Osteoblast (primary cell): Measurements from ENCODE around the gene SUCLA2. TPM values are rescaled to one million over a fixed set of nuclear protein-coding genes. Genes with fewer than 3 reads are reported as not detected.

Experiments
- DNase-seq: peaks from one replicate; pipeline ENCODE4 v3.0.0; 2011; ENCODE audit warnings: low spot score, mixed read lengths; ENCODE audit not compliant: insufficient read length; ENCODE audit errors: missing footprints
- H2AFZ ChIP-seq: 2 replicates; pipeline ENCODE4 v1.6.0; 2011; ENCODE audit warnings: mild to moderate bottlenecking, low read length
- H3K27ac ChIP-seq: 2 replicates; pipeline ENCODE4 v1.5.1; 2011; ENCODE audit warnings: mild to moderate bottlenecking, low read depth, low read length, moderate library complexity
- H3K27me3 ChIP-seq: 2 replicates; pipeline ENCODE4 v1.6.0; 2012; ENCODE audit warnings: mild to moderate bottlenecking, control low read depth, inconsistent platforms, low read length, moderate library complexity; ENCODE audit not compliant: insufficient read depth
- H3K36me3 ChIP-seq: 2 replicates; pipeline ENCODE4 v1.5.1; 2011; ENCODE audit warnings: mild to moderate bottlenecking, low read length, control low read depth, moderate library complexity; ENCODE audit not compliant: insufficient read depth
- H3K4me1 ChIP-seq: 2 replicates; pipeline ENCODE4 v1.5.1; 2011; ENCODE audit warnings: mild to moderate bottlenecking, low read length, control low read depth, moderate library complexity; ENCODE audit not compliant: insufficient read depth
- H3K4me2 ChIP-seq: 2 replicates; pipeline ENCODE4 v1.6.0; 2011; ENCODE audit warnings: mild to moderate bottlenecking, low read length; ENCODE audit not compliant: insufficient read depth
- H3K4me3 ChIP-seq: fragments of 200-600 bp; sonication (generic); 3 replicates; pipeline ENCODE4 v1.5.1; 2012; ENCODE audit warnings: mild to moderate bottlenecking, low read length, inconsistent platforms; ENCODE audit not compliant: insufficient read depth
- H3K79me2 ChIP-seq: 2 replicates; pipeline ENCODE4 v1.6.0; 2012; ENCODE audit warnings: mild to moderate bottlenecking, low read length, control low read depth, inconsistent platforms; ENCODE audit not compliant: insufficient read depth
- H3K9me3 ChIP-seq: 2 replicates; pipeline ENCODE4 v1.5.1; 2011; ENCODE audit warnings: low read depth, low read length, control low read depth
- H4K20me1 ChIP-seq: 2 replicates; pipeline ENCODE4 v1.6.0; 2012; ENCODE audit warnings: mild to moderate bottlenecking, low read length, control low read depth; ENCODE audit not compliant: insufficient read depth
- CTCF ChIP-seq: IDR thresholded peaks from 2 replicates; pipeline ENCODE4 v1.5.1; 2011; ENCODE audit warnings: mild to moderate bottlenecking, low read depth, low read length, moderate library complexity; ENCODE audit errors: extremely low read depth
- total RNA-seq: library from RNA; depleted of rRNA; stranded (reverse); fragments of >200 nt; gene quantifications from 2 replicates; pipeline ENCODE4 v1.2.3, GENCODE V29; 2012

Gene SUCLA2
- total RNA-seq, 1 donor = 36.6 TPM

- no peaks in the 10 kb centered on the region for H3K9me3 ChIP-seq
- no peak overlapping the region for H3K4me2 ChIP-seq
- H2AFZ ChIP-seq = no peak overlapping the region
- H4K20me1 ChIP-seq = no peaks in the 10 kb centered on the region
- no peaks in the 10 kb centered on the region for H3K36me3 ChIP-seq
- H3K27me3 ChIP-seq = no peaks in the 10 kb centered on the region
- H3K27ac ChIP-seq = no peak overlapping the region
- no peak for DNase-seq
- no peaks in the 10 kb centered on the region for H3K4me1 ChIP-seq
- H3K79me2 ChIP-seq = no peaks in the 10 kb centered on the region
- no peak for TF ChIP-seq CTCF
- H3K4me3 ChIP-seq = no peak overlapping the region
Measured at GRCh38 chr13:48029859-48030258, 28.8 kb upstream of the SUCLA2 start.

- no peaks in the 10 kb centered on the region for H4K20me1 ChIP-seq
- no peak overlapping the region for H3K27ac ChIP-seq
- no peaks in the 10 kb centered on the region for H3K9me3 ChIP-seq
- no peak overlapping the region for H3K4me3 ChIP-seq
- H3K27me3 ChIP-seq = no peaks in the 10 kb centered on the region
- no peak for TF ChIP-seq CTCF
- H3K4me1 ChIP-seq = no peaks in the 10 kb centered on the region
- H3K79me2 ChIP-seq = no peaks in the 10 kb centered on the region
- no peak for DNase-seq
- no peak overlapping the region for H3K4me2 ChIP-seq
- H2AFZ ChIP-seq = no peak overlapping the region
- no peaks in the 10 kb centered on the region for H3K36me3 ChIP-seq
Measured at GRCh38 chr13:48028066-48028465, 27.0 kb upstream of the SUCLA2 start.

GRCh38 chr13:48019796-48020195 is 18.7 kb upstream of the SUCLA2 start:
- no peaks in the 10 kb centered on the region for H3K36me3 ChIP-seq
- no peaks in the 10 kb centered on the region for H4K20me1 ChIP-seq
- no peaks in the 10 kb centered on the region for H3K4me1 ChIP-seq
- no peak overlapping the region for H2AFZ ChIP-seq
- H3K79me2 ChIP-seq = no peaks in the 10 kb centered on the region
- DNase-seq = no peak
- no peak overlapping the region for H3K27ac ChIP-seq
- no peaks in the 10 kb centered on the region for H3K9me3 ChIP-seq
- TF ChIP-seq CTCF = no peak
- no peak overlapping the region for H3K4me2 ChIP-seq
- no peak overlapping the region for H3K4me3 ChIP-seq
- H3K27me3 ChIP-seq = no peaks in the 10 kb centered on the region

GRCh38 chr13:48018637-48019036 is 17.6 kb upstream of the SUCLA2 start:
- no peaks in the 10 kb centered on the region for H3K36me3 ChIP-seq
- no peak overlapping the region for H3K4me3 ChIP-seq
- no peaks in the 10 kb centered on the region for H3K27me3 ChIP-seq
- H3K4me1 ChIP-seq = no peaks in the 10 kb centered on the region
- no peak overlapping the region for H2AFZ ChIP-seq
- H3K4me2 ChIP-seq = no peak overlapping the region
- no peaks in the 10 kb centered on the region for H3K79me2 ChIP-seq
- no peak overlapping the region for H3K27ac ChIP-seq
- DNase-seq = no peak
- H4K20me1 ChIP-seq = no peaks in the 10 kb centered on the region
- H3K9me3 ChIP-seq = no peaks in the 10 kb centered on the region
- TF ChIP-seq CTCF = no peak
